GM12878 (cell line): Measurements from ENCODE around the gene ZBTB9. TPM values are rescaled to one million over a fixed set of nuclear protein-coding genes. Genes with fewer than 3 reads are reported as not detected.

Experiments
- ATAC-seq: fragments of 200-7000 bp; cut with Tn5 transposase; 3 replicates; pipeline ENCODE4 v1.9.1; 2020; ENCODE audit warnings: mild to moderate bottlenecking, moderate library complexity
- BruUV-seq: library from RNA; stranded (reverse); fragments of 400-500 nt; replicated peaks from 2 replicates; lab custom pipeline; 2021; lab: Mats Ljungman, UMichigan
- CTCF ChIA-PET: fragments of 300-600 bp; sonication (Branson Sonifier 250); formaldehyde crosslinking; extraction: SDS; loops from one replicate; lab custom pipeline; 2021; ENCODE audit warnings: inconsistent platforms; lab: Yijun Ruan, JAX
- POLR2A ChIA-PET: fragments of 350-600 bp; formaldehyde crosslinking; extraction: SDS; loops from one replicate; lab custom pipeline; 2021; ENCODE audit warnings: inconsistent platforms; lab: Charles Lee
- RAD21 ChIA-PET: fragments of 300-600 bp; sonication (Branson Sonifier 250); formaldehyde crosslinking; loops from one replicate; lab custom pipeline; 2023; ENCODE audit warnings: antibody characterized with exemption; ENCODE audit not compliant: unreplicated experiment; lab: Charles Lee
- SMC1A ChIA-PET: fragments of 300-600 bp; sonication (Branson Sonifier 250); formaldehyde crosslinking; loops from one replicate; lab custom pipeline; 2023; ENCODE audit not compliant: unreplicated experiment, uncharacterized antibody; lab: Charles Lee
- DNase-seq: peaks from one replicate; pipeline ENCODE4 v3.0.0-alpha.2; 2011; ENCODE audit warnings: low read depth, low spot score
- FAIRE-seq: peaks from 3 replicates; lab custom pipeline; 2011; peaks lifted over from hg19 to GRCh38; lab: Jason Lieb, UNC
- H2AFZ ChIP-seq: 2 replicates; pipeline ENCODE4 v1.6.0; 2011; ENCODE audit warnings: low read depth, low read length, control low read depth; ENCODE audit not compliant: control insufficient read depth
- H3K27ac ChIP-seq: 2 replicates; pipeline ENCODE4 v1.5.1; 2011; ENCODE audit warnings: control low read depth; ENCODE audit not compliant: control insufficient read depth, insufficient read depth
- H3K27me3 ChIP-seq, 2 experiments: replicated peaks in 1 of 2; 2 replicates each; pipeline versions ENCODE4 v1.6.0 to v1.6.1; 2011; ENCODE audit warnings: low read length in 1 of 2; ENCODE audit not compliant: control insufficient read depth in 2 of 2, insufficient read depth in 2 of 2
- H3K36me3 ChIP-seq, 2 experiments: 2 replicates each; pipeline ENCODE4 v1.5.1; 2011; ENCODE audit warnings: low read length in 1 of 2; ENCODE audit not compliant: control insufficient read depth in 2 of 2, insufficient read depth in 2 of 2
- H3K4me1 ChIP-seq: 2 replicates; pipeline ENCODE4 v1.6.1; 2011; ENCODE audit warnings: mild to moderate bottlenecking, low read length, moderate library complexity, mixed read lengths; ENCODE audit not compliant: control insufficient read depth, insufficient read depth
- H3K4me2 ChIP-seq: 2 replicates; pipeline ENCODE4 v1.6.0; 2011; ENCODE audit warnings: control low read depth; ENCODE audit not compliant: control insufficient read depth, insufficient read depth
- H3K4me3 ChIP-seq: fragments of 200-600 bp; sonication (generic); 2 replicates; pipeline ENCODE4 v1.5.1; 2016
- H3K79me2 ChIP-seq: 2 replicates; pipeline ENCODE4 v1.6.0; 2011; ENCODE audit warnings: low read length; ENCODE audit not compliant: control insufficient read depth, insufficient read depth
- H3K9ac ChIP-seq: 2 replicates; pipeline ENCODE4 v1.8.0; 2011; ENCODE audit warnings: low read length, control low read depth, mixed read lengths; ENCODE audit not compliant: control insufficient read depth, insufficient read depth
- H3K9me3 ChIP-seq: replicated peaks from 3 replicates; pipeline ENCODE4 v1.5.1; 2011; ENCODE audit warnings: mild to moderate bottlenecking, low read length; ENCODE audit not compliant: control insufficient read depth, insufficient read depth
- H4K20me1 ChIP-seq: 2 replicates; pipeline ENCODE4 v1.6.0; 2011; ENCODE audit not compliant: control insufficient read depth, insufficient read depth
- ATF3 ChIP-seq: IDR thresholded peaks from 2 replicates; pipeline ENCODE4 v1.6.1; 2011; ENCODE audit warnings: low read depth, mild to moderate bottlenecking, low read length, moderate library complexity, borderline replicate concordance; ENCODE audit errors: extremely low read depth
- CREM ChIP-seq: IDR thresholded peaks from 2 replicates; pipeline ENCODE4 v1.6.1; 2014; ENCODE audit warnings: antibody characterized with exemption, low read depth
- EP300 ChIP-seq, 2 experiments: fragments of 150-350 bp in 1 of 2; IDR thresholded peaks; 2 replicates each; pipeline ENCODE4 v1.6.1; 2011 to 2012; ENCODE audit warnings: low read depth in 2 of 2, low read length in 2 of 2, borderline replicate concordance in 1 of 2, improper control_type of control experiment in 1 of 2, inconsistent platforms in 1 of 2; ENCODE audit not compliant: control insufficient read depth in 1 of 2
- ESRRA ChIP-seq: IDR thresholded peaks from 2 replicates; pipeline ENCODE4 v1.6.1; 2012; ENCODE audit warnings: mild to moderate bottlenecking, low read length, improper control_type of control experiment
- FOXM1 ChIP-seq: IDR thresholded peaks from 2 replicates; pipeline ENCODE4 v1.6.1; 2012; ENCODE audit warnings: low read depth, mild to moderate bottlenecking, inconsistent platforms, low read length, moderate library complexity
- IKZF2 ChIP-seq, 2 experiments: fragments of 450-650 bp; IDR thresholded peaks; 2 replicates each; pipeline ENCODE4 v1.6.1; 2017; ENCODE audit warnings: mild to moderate bottlenecking in 2 of 2, moderate library complexity in 2 of 2
- MAX ChIP-seq: IDR thresholded peaks from 2 replicates; pipeline ENCODE4 v1.6.1; 2012; ENCODE audit warnings: low read depth, low read length, improper control_type of control experiment
- MEF2B ChIP-seq: fragments of 450-650 bp; IDR thresholded peaks from 2 replicates; pipeline ENCODE4 v1.6.1; 2018; ENCODE audit warnings: mild to moderate bottlenecking, moderate library complexity; ENCODE audit not compliant: partially characterized antibody, poor library complexity, severe bottlenecking
- NKRF ChIP-seq: fragments of 450-650 bp; conservative IDR thresholded peaks from 2 replicates; pipeline ENCODE4 v1.6.1; 2017; ENCODE audit warnings: mild to moderate bottlenecking, moderate library complexity
- POLR2AphosphoS2 ChIP-seq: IDR thresholded peaks from 2 replicates; pipeline ENCODE4 v1.6.1; 2011; ENCODE audit warnings: low read depth, mild to moderate bottlenecking, low read length, improper control_type of control experiment, moderate library complexity
- POU2F2 ChIP-seq: IDR thresholded peaks from 3 replicates; pipeline ENCODE4 v1.6.1; 2011; ENCODE audit warnings: low read depth, mild to moderate bottlenecking, low read length, borderline replicate concordance
- RAD51 ChIP-seq: fragments of 450-650 bp; IDR thresholded peaks from 2 replicates; pipeline ENCODE4 v1.6.1; 2016; ENCODE audit warnings: moderate library complexity, mild to moderate bottlenecking, inconsistent platforms
- RBBP5 ChIP-seq: fragments of 200-600 bp; sonication (generic); conservative IDR thresholded peaks from 2 replicates; pipeline ENCODE4 v1.6.1; 2016
- RCOR1 ChIP-seq: conservative IDR thresholded peaks from 2 replicates; pipeline ENCODE4 v1.6.1; 2012; ENCODE audit warnings: low read depth, low read length, improper control_type of control experiment
- SMAD1 ChIP-seq: fragments of 450-650 bp; IDR thresholded peaks from 2 replicates; pipeline ENCODE4 v1.6.1; 2018; ENCODE audit warnings: mild to moderate bottlenecking, low read depth; ENCODE audit not compliant: partially characterized antibody
- SMARCA5 ChIP-seq: fragments of 450-650 bp; IDR thresholded peaks from 2 replicates; pipeline ENCODE4 v1.6.1; 2017; ENCODE audit warnings: mild to moderate bottlenecking
- SREBF1 ChIP-seq: IDR thresholded peaks from 2 replicates; pipeline ENCODE4 v1.6.1; 2012; ENCODE audit warnings: mild to moderate bottlenecking, low read length
- TARDBP ChIP-seq: IDR thresholded peaks from 2 replicates; pipeline ENCODE4 v1.6.1; 2016; ENCODE audit warnings: borderline replicate concordance
- TBL1XR1 ChIP-seq: IDR thresholded peaks from 2 replicates; pipeline ENCODE4 v1.6.1; 2012; ENCODE audit warnings: low read depth, low read length, improper control_type of control experiment
- TCF3 ChIP-seq: IDR thresholded peaks from 2 replicates; pipeline ENCODE4 v1.6.1; 2012; ENCODE audit warnings: low read depth, mild to moderate bottlenecking, low read length, borderline replicate concordance; ENCODE audit not compliant: insufficient read depth
- YBX1 ChIP-seq: fragments of 450-650 bp; IDR thresholded peaks from 2 replicates; pipeline ENCODE4 v1.6.1; 2016; ENCODE audit warnings: antibody characterized with exemption
- WGBS: methylation state at CpG from one replicate; pipeline ENCODE4 v1.1.6; 2016; ENCODE audit warnings: low lambda C conversion rate; ENCODE audit not compliant: insufficient replicate concordance, insufficient coverage; ENCODE audit errors: missing lambda C conversion rate; 5-methylcytosine and 5-hydroxymethylcytosine counted together
- in situ Hi-C: fragments of 300-500 bp; cut with MboI; formaldehyde crosslinking; loops from 9 replicates; pipeline ENCODE4 v1.14.3; 2018; ENCODE audit warnings: mixed read lengths
- intact Hi-C: fragments of 100-400 bp; cut with micrococcal nuclease; formaldehyde crosslinking; loops from one replicate; pipeline ENCODE4 v1.14.2; 2022; ENCODE audit not compliant: unreplicated experiment
- polyA plus RNA-seq, 11 experiments: library from polyadenylated mRNA; depleted of rRNA in 4 of 11; unstranded in 6 of 11; stranded (reverse) in 5 of 11; fragments of >200 nt; fragmentation: Nextera tagmentation in 4 of 11; fragmentation: Illumina TruSeq in 1 of 11; extraction: Ambion mirVana in 4 of 11; extraction: Trizol in 1 of 11; gene quantifications; 1 replicate in 1 of 11; 2 replicates in 10 of 11; pipeline versions ENCODE4 v1.2.1 to v1.2.3, GENCODE V29; 2011 to 2016; ENCODE audit warnings: inconsistent platforms in 2 of 11, missing spikeins in 2 of 11, low read depth in 1 of 11
- total RNA-seq, 4 experiments: library from RNA; depleted of rRNA in 3 of 4; stranded (reverse); fragments of >200 nt in 3 of 4; fragmentation: Illumina TruSeq in 1 of 4; extraction: Trizol in 1 of 4; gene quantifications; 2 replicates each; pipeline versions ENCODE4 v1.2.1 to v1.2.3, GENCODE V29; 2013 to 2021
- TF ChIP-seq, protein P1 (sequence below): fragments of 150-350 bp; IDR thresholded peaks from 2 replicates; pipeline ENCODE4 v1.6.1; 2014; ENCODE audit warnings: mild to moderate bottlenecking, low read depth, low read length

Gene ZBTB9
- total and polyA plus RNA-seq, 10 of the 15 experiments (the other 5 are each of a cell fraction or from before 2014, with no cell fraction given), result 1.5 to 12.7 (median 6.9) TPM

- TF ChIP-seq POLR2AphosphoS2, result no peak
- TF ChIP-seq CREM, result no peak
- no peak for TF ChIP-seq MEF2B
- TF ChIP-seq SMARCA5, result no peak
- TF ChIP-seq TCF3, result no peak
- no peak for TF ChIP-seq YBX1
- no peak for TF ChIP-seq RBBP5
- no peak for TF ChIP-seq ESRRA
- TF ChIP-seq FOXM1, result no peak
- no peak for TF ChIP-seq IKZF2 (IDR thresholded peaks at IDR 0.05)
- TF ChIP-seq ATF3, result no peak
These were observed 21.8 kb upstream of the ZBTB9 start (continued) for GRCh38 chr6:33432546-33432945.

GRCh38 chr6:33433001-33433543 is 21.3 kb upstream of the ZBTB9 start:
- in situ Hi-C loops, result no loop called here
- no peak overlapping the region for H3K27ac ChIP-seq
- ATAC-seq, result no peak
- RAD21 ChIA-PET, result interaction anchor here (0.6 kb wide), 1 partner anchor 251 kb away, joined by 5 read pairs; no protein-coding TSS in a partner anchor
- H3K4me2 ChIP-seq, result peak overlapping the region; percentile 93; the same call in 1 of the 2 replicates
- 100% methylated on average over 1 of the region's 1 CpG for WGBS
- FAIRE-seq, result no peak
- H4K20me1 ChIP-seq, result no peaks in the 10 kb centered on the region
- TSS peak; percentile 54 for BruUV-seq
- peaks cover 0 to 3% of the 10 kb centered on the region in 2 experiments; a peak in 2 of 4 replicates for H3K36me3 ChIP-seq
- no peak overlapping the region for H3K4me3 ChIP-seq
- SMC1A ChIA-PET, result interaction anchor here (1.6 kb wide), 1 partner anchor 21 kb away, joined by 3 read pairs; the partner anchor contains the start of gene ZBTB9
- intact Hi-C loops, result no loop called here
- no peak for DNase-seq
- no peaks in the 10 kb centered on the region for H3K27me3 ChIP-seq
- H3K79me2 ChIP-seq, result peaks cover 6% of the 10 kb centered on the region
- POLR2A ChIA-PET, result no interaction called here
- CTCF ChIA-PET, result no interaction called here
- no peak overlapping the region for H2AFZ ChIP-seq
- H3K9ac ChIP-seq, result no peak overlapping the region
- no peaks in the 10 kb centered on the region for H3K9me3 ChIP-seq
- peaks cover 43% of the 10 kb centered on the region for H3K4me1 ChIP-seq
- TF ChIP-seq TBL1XR1, result no peak
- no peak for TF ChIP-seq TARDBP
- no peak for TF ChIP-seq RAD51
- no peak for TF ChIP-seq SREBF1
- no peak for TF ChIP-seq SMAD1
- TF ChIP-seq NKRF, result no peak
- TF ChIP-seq MAX, result no peak
- TF ChIP-seq EP300 (IDR thresholded peaks at IDR 0.05; ENCODE audit: borderline replicate concordance in 1 of 2, control insufficient read depth in 1 of 2, low read depth in 2 of 2, low read length in 2 of 2), result no peak
- no peak for TF ChIP-seq RCOR1
- TF ChIP-seq POU2F2, result no peak
- TF ChIP-seq, protein P1, sequence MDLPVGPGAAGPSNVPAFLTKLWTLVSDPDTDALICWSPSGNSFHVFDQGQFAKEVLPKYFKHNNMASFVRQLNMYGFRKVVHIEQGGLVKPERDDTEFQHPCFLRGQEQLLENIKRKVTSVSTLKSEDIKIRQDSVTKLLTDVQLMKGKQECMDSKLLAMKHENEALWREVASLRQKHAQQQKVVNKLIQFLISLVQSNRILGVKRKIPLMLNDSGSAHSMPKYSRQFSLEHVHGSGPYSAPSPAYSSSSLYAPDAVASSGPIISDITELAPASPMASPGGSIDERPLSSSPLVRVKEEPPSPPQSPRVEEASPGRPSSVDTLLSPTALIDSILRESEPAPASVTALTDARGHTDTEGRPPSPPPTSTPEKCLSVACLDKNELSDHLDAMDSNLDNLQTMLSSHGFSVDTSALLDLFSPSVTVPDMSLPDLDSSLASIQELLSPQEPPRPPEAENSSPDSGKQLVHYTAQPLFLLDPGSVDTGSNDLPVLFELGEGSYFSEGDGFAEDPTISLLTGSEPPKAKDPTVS, result no peak
